Nucleus accumbens (tissue), 56 donors: ENCODE measurements around the gene THSD1.
"Not testable (repeated sequence)": the region's sequence is repeated elsewhere in the genome, so short reads cannot be mapped to it uniquely, and the experiment has no call there.

Source experiments
- DNase-seq, 56 donors: peaks; one replicate each; lab custom pipeline; 2025; lab: John Stamatoyannopoulos, UW

Gene THSD1

DNA sequence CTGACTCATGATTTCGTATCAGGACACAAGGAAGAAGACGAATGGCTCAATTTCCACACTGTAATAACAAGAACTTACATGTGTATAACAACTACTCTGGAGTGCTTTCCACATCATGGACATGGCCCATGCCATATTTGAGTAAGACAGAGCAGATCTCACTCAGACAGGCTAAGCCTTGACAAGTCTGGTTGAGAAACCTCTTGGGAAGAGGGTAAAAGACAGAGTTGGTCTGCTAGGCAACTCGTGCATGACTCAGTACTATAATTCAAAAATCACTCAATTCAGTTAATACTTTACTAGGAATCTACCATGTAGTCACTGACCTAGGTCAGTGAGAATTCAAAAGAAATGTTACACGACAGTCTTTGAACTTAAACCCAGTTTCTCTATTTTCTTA, 5.7 kb upstream of the THSD1 start:
- DNase-seq = no peak

GRCh38 chr13:52408071-52408658, 2.2 kb upstream of the THSD1 start:
- DNase-seq = not testable (repeated sequence)

DNA sequence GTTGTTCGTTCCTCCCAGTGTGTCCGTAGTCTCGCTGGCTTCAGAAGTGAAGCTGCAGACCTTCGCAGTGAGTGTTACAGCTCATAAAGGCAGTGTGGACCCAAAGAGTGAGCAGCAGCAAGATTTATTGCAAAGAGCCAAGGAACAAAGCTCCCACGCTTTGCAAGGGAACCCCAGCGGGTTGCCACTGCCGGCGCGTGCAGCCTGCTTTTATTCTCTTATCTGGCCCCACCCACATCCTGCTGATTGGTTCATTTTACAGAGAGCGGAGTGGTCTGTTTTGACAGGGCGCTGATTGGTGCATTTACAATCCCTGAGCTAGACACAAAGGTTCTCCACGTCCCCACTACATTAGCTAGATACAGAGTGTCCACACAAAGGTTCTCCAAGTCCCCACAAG, 1.5 kb upstream of the THSD1 start:
- not testable (repeated sequence) for DNase-seq

GRCh38 chr13:52406629-52407028, 657 bp upstream of the THSD1 start:
- no peak for DNase-seq

DNA sequence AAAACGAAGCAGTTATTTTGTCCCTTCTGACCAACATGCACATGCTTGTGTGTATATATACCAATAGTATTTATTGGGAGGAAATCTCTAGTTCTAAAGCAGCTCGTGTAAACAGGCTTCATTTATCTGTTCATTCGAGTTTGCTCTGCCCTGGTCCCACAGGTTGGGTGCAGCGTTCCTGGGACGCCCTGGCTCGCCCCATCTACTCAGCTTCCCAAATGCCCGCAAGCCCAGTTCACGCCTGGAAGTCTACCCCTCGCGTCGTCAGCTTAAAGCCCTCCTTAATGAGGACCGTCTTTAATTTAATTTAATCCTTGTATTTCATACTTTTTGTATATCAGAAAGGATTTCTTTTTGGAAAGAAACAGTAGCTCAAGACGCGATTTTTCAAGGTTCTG, 604 bp downstream of the THSD1 start:
- no peak for DNase-seq

DNA sequence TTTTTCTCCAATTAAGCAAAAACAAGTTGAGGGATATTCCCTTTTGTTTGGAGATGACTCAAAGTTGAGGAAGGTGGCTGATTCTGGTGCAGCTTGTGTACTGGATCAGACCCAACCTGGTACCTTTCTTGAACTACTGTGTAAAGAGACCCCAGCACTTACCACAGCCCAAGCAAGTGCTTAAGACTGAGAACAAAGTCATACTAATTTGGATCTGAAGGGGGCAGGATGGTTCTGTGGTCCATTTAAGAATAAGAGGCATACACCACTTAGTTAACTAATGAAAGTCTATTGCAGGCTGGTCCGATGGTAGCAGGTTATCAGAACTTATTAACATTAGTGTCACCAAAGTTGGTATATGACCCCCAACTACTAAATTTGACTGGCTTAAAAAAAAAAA, 6.3 kb downstream of the THSD1 start:
- DNase-seq = no peak

- no peak for DNase-seq
Measured at GRCh38 chr13:52399046-52399445, 6.9 kb downstream of the THSD1 start.

- DNase-seq = no peak
Measured at GRCh38 chr13:52395704-52396103, 10.3 kb downstream of the THSD1 start.

GRCh38 chr13:52394586-52394985, 11.4 kb downstream of the THSD1 start:
- no peak for DNase-seq

DNA sequence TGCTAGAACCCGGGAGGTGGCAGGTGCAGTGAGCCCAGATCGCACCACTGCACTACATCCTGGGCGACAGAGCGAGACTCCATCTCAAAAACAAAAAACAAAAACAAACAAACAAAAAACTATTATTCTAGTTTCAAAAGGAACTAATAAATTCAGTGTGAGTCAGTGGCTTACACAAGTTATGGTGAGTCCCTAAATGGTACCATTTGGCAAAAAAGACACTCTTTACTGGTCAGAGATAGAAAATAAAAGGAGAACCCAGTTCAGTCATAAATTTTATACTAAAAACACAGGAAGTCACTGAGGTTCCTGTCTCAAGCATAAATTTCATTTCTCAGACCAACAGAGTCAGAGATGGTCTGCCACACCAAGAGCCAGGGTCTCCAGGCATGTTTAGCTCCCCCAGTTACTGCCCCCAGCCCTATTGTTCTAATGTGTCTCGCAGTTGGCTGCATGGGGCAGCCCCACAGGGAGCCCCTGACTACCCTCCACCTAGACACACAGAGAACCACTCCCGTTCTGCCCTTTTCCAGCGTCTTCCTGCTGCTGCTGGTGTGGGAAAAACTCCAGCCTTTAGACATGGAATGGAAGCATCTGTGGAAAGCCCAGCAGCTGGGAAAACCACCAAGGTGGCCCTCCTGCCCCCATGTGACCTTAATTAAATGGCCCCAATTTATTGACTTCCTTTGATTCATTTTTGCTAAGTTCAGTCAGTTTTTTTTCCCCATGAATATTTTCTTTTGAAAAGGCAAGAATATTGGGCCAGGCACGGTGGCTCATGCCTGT, 12.2 kb downstream of the THSD1 start:
- no peak for DNase-seq

- no peak for DNase-seq
Measured at GRCh38 chr13:52387721-52388120, 18.3 kb downstream of the THSD1 start.

GRCh38 chr13:52385870-52386269, 20.1 kb downstream of the THSD1 start:
- no peak for DNase-seq

DNA sequence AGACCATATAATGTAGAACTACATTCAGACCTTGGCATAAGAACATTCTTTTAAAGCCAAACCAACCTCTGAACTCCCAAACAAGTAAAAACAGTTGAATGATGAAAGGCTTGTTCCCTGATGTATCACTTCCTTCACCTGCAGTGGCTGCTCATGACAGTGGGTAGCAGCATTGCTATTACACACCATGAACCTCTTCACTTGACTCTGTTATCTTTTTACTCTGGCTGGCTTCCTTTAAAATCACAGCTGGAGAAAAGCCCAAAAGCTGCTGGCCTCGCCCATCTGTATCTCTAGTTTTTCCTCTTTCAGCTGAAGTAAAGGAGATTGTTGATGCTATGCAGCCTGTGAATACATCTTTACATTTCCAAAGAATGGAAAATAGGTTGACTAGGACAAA, 22.6 kb downstream of the THSD1 start:
- no peak for DNase-seq

GRCh38 chr13:52378312-52378711, 27.7 kb downstream of the THSD1 start:
- DNase-seq = no peak

- DNase-seq = no peak
Measured at GRCh38 chr13:52377898-52378297, 28.1 kb downstream of the THSD1 start.

DNA sequence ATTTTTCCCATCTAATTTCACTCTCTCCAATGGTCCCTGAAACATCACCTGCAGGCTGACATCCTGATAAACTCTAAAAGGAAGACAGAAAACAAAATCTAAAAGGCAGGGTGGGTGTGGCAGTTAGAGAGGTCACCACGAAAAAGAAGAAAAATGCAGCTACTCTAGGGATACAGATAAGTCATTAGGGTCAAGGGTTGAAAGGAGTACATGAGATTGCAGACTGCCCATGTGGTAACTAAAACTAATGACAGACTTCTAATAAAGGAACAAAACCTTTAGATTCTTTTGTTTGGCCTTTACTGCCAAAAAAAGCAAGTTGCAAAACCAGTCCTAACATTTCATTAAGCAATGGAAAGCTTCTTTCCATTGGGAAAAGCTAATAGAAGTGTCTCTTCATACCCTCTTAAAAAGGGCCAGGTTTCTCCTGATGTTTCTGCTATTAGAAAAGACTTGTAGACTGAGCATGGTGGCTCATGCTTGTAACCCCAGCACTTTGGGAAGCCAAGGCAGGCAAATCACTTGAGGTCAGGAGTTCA, 31.0 kb downstream of the THSD1 start:
- no peak for DNase-seq

DNA sequence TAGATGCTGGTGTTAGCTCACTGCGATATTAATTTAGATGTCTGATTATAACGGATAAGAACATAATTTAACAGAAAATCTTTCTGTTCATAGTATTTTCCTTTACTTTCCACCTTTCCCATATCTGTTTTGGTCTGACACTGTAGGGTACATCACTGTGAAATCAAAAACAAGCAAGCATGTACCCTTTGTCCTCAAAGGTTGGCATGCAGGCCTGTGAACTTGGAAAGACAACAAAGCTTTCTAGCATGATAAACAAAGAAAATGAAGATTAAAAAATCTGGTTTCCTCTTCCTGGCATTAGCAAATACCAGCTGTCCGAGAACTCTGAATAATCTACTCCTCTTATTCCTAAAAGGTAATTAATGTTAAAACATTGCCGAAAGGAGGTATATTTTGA, 31.6 kb downstream of the THSD1 start:
- no peak for DNase-seq

DNA sequence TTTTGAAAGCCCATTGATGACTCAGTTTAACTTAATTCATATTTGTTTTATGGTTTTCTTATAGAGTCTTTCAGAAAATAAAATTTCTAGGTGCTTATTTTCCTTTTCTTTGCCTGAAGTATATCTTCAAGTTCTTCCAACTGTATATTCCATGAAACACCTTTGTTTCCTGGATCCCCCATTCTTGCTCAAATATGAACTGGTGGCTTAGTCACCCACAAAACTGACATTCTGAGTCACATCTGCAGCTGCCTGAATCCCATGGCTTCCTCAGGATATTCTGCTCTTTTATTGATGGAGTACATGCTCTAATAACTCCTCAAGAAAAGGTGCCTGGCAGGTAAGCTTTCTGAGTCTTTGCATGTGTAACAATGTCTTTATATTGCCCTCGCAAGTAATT, 32.7 kb downstream of the THSD1 start:
- not testable (repeated sequence) for DNase-seq

DNA sequence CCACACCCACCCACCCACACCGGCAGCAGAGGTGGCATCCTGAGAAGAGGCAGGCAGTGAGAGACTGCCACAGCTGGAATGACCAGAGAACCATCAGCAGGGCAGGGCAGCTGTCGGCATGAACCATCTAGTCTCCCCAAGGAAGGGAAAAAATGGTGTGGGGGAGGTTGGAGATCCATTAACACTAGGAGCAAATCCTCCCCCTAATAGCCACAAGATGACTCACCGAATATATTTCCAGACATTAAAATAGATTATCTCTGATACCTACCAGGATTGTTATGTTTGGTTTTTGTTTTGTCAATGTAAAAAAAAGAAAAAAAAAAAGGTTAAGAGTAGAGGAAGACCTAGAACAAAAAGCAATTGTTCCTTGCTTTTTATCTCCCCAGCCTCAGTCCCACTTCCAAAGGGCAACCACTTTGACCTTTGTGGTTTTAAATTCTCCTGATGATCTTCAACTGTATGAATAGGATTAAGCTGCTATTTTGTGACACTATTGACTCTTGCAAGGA, 34.2 kb downstream of the THSD1 start:
- DNase-seq = peak in 1 of 56 donors; percentile 7

DNA sequence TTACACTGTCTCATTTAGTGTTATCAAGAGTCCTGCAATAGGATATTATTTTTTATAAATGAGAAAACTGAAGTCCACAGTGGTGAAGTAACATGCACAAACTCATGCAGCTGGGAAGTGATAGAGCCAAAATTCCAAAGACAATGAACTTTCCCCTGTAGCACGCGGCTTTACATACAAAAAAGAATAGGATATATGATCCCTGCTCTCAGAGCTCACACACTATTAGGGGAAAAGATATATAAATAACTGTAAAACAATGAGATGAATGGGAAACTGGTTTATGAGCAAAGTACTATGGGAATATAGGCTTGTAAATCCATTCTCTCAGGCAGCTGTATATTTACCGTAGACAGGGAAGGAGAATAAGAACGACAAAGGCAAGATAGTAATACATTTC, 39.7 kb downstream of the THSD1 start:
- DNase-seq = no peak

GRCh38 chr13:52362169-52362887, 43.6 kb downstream of the THSD1 start:
- not testable (repeated sequence) for DNase-seq
